Body of pancreas (tissue), 4 donors: ENCODE data around the gene TP53INP2. TPM values are rescaled to one million over a fixed set of nuclear protein-coding genes. Genes with fewer than 3 reads are reported as not detected.

Experiments used
- ATAC-seq: fragments of 150-250 bp; one replicate; pipeline ENCODE4 v1.9.1; 2016
- DNase-seq, 4 donors: peaks; one replicate each; pipeline ENCODE4 v3.0.0-alpha.2; 2019
- H3K27ac ChIP-seq, 4 donors: fragments of 200-600 bp; sonication (generic); 1 replicate in 3 of 4; 2 replicates in 1 of 4; pipeline versions ENCODE4 v1.5.1 to v1.6.1; 2016 to 2019; ENCODE audit warnings: mild to moderate bottlenecking in 1 of 4, mixed read lengths in 1 of 4, moderate library complexity in 1 of 4
- H3K27me3 ChIP-seq, 2 donors: fragments of 200-600 bp; sonication (generic); one replicate each; pipeline ENCODE4 v1.6.0; 2016; ENCODE audit warnings: mild to moderate bottlenecking in 1 of 2
- H3K36me3 ChIP-seq, 2 donors: fragments of 200-600 bp; sonication (generic); replicated peaks in 1 of 2; 2 replicates each; pipeline ENCODE4 v1.5.1; 2016; ENCODE audit warnings: low read depth in 2 of 2; ENCODE audit not compliant: insufficient read depth in 1 of 2
- H3K4me1 ChIP-seq: fragments of 200-600 bp; sonication (generic); one replicate; pipeline ENCODE4 v1.6.0; 2016
- H3K4me3 ChIP-seq, 2 donors: fragments of 200-600 bp; sonication (generic); 1 replicate in 1 of 2; 2 replicates in 1 of 2; pipeline ENCODE4 v1.5.1; 2016 to 2019
- H3K9me3 ChIP-seq, 3 donors: fragments of 200-600 bp; sonication (generic); 1 replicate in 2 of 3; 2 replicates in 1 of 3; pipeline ENCODE4 v1.5.1; 2016
- POLR2A ChIP-seq, 3 donors: fragments of 450-650 bp; IDR thresholded peaks; one replicate each; pipeline ENCODE4 v1.6.1; 2016; ENCODE audit warnings: antibody characterized with exemption in 3 of 3, mild to moderate bottlenecking in 2 of 3
- whole genome bisulfite sequencing, 2 donors: methylation state at CpG; one replicate each; pipeline ENCODE4 v1.1.5; 2017; 5-methylcytosine and 5-hydroxymethylcytosine counted together
- intact Hi-C: fragments of 100-400 bp; cut with DNase I; formaldehyde crosslinking; loops from one replicate; pipeline ENCODE4 v1.15.1; 2023
- total RNA-seq, 2 donors: library from RNA; depleted of rRNA; stranded (reverse); fragments of >200 nt; gene quantifications; one replicate each; pipeline ENCODE4 v1.1.0, GENCODE V29; 2016
- TF ChIP-seq, protein P1 (sequence below), 7 experiments: fragments of 450-650 bp in 4 of 7; fragments of 200-600 bp in 3 of 7; sonication (generic) in 3 of 7; IDR thresholded peaks; one replicate each; pipeline ENCODE4 v1.5.1; 2016 to 2019; ENCODE audit warnings: antibody characterized with exemption in 7 of 7

TP53INP2 gene
- total RNA-seq, 2 donors from 2014 or later: 3.4 to 12.2 TPM

DNA sequence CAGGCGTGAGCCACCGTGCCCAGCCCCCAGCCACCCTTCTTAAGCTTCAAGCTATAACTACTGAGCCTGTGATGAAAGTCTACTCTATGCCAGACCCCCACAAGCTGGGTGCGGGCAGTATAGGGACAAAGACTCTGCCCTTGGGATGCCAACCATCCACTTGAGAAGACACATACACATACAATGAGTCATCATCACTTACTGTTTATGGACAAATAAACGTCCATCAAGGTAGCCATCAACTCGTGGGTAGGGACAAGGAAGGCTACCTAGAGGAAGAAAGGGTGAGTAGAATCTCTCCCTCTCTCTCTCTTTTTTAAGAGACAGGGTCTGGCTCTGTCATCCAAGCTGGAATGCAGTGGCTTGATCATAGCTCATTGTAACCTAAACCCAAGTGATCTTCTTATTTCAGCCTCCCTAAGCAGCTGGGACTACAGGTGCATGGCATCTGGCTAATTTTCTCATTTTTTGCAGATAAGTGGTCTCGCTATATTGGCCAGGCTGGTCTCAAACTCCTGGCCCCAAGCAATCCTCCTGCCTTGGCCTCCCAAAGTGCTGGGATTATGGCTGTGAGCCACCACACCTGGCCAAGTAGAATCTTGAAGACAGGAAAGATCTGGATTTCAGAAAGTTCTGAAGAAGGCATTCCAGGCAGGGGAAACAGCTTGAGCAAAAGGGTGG, 2.6 kb upstream of the TP53INP2 start:
- Histone ChIP-seq H3K9me3 (no peaks in the 10 kb centered on the region), H3K27me3 (no peaks in the 10 kb centered on the region), H3K4me1 (peaks cover 21% of the 10 kb centered on the region), H3K4me3 (no peak overlapping the region), H3K36me3 (no peaks in the 10 kb centered on the region), H3K27ac (no peak overlapping the region)
- intact Hi-C loops: no loop called here
- WGBS, 2 donors: 50 to 78% methylated on average over 3 to 6 of the region's 6 CpGs
- TF ChIP-seq POLR2A (IDR thresholded peaks at IDR 0.05): no peak
- TF ChIP-seq, protein P1, sequence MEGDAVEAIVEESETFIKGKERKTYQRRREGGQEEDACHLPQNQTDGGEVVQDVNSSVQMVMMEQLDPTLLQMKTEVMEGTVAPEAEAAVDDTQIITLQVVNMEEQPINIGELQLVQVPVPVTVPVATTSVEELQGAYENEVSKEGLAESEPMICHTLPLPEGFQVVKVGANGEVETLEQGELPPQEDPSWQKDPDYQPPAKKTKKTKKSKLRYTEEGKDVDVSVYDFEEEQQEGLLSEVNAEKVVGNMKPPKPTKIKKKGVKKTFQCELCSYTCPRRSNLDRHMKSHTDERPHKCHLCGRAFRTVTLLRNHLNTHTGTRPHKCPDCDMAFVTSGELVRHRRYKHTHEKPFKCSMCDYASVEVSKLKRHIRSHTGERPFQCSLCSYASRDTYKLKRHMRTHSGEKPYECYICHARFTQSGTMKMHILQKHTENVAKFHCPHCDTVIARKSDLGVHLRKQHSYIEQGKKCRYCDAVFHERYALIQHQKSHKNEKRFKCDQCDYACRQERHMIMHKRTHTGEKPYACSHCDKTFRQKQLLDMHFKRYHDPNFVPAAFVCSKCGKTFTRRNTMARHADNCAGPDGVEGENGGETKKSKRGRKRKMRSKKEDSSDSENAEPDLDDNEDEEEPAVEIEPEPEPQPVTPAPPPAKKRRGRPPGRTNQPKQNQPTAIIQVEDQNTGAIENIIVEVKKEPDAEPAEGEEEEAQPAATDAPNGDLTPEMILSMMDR (IDR thresholded peaks at IDR 0.05): no peak
- ATAC-seq (no peak), DNase-seq (no peak)

DNA sequence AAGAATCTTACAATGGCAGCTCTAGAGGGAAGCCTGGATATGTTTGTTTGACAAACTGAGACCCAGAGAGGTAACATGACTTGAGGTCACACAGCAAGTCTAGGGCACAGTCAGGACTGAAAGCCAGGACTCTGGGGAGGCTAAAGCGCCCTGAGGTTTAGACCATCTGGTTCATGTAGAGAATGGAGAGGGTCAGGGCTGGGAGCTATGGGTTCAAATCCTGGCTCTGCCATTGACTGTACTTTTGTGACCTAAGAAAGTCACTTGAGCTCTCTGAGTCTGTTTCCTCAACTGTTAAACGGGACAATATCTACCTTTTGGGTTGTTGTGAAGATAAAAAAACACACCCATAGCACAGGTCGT, 1.1 kb upstream of the TP53INP2 start:
- Histone ChIP-seq H3K36me3 (no peaks in the 10 kb centered on the region), H3K9me3 (no peaks in the 10 kb centered on the region), H3K27ac (no peak overlapping the region), H3K27me3 (no peaks in the 10 kb centered on the region), H3K4me1 (peaks cover 25% of the 10 kb centered on the region), H3K4me3 (no peak overlapping the region)
- TF ChIP-seq, protein P1 (IDR thresholded peaks at IDR 0.05): no peak
- TF ChIP-seq POLR2A (IDR thresholded peaks at IDR 0.05): no peak
- DNase-seq (no peak), ATAC-seq (no peak)
- 20 to 29% methylated on average over 3 of the region's 3 CpGs for WGBS, 2 donors
- intact Hi-C loops: no loop called here

DNA sequence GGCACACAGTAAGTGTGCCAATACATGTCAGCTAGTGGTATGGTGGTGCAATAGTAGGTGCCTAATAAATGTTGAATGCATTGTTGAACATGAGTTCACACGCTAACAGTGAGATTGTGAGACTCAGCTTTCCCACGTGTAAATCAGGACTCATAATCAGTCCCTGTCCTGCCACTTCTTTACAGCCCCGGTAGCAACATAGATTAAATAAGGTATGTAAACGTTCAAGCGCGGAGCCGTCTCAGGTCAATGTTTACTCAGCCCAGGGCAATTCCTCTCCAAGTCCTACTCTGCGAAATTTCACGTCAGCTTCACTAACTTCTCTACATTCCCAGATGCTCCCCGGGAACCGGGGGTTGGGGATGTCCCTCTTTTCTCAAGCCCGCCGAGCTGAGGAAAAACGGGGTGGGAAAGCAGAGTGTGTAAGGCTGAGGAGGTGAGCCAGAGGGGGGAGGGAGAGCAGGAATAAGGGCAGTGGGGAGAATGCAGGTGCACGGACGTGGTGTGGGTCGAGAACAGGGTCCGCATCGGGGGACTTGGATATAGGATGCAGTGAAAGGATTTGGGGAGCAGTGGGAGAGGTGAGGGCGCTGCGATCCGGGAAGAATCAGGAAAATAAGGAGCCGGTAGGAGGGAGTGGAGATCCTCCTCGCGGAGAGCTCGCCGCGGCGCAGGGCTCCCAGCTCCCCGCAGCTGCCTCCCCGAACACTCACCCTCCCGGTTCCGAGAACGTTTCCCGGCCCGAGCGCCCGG, 544 bp upstream of the TP53INP2 start:
- Histone ChIP-seq H3K9me3 (no peaks in the 10 kb centered on the region), H3K36me3 (no peaks in the 10 kb centered on the region), H3K4me1 (peaks cover 28% of the 10 kb centered on the region), H3K4me3 (peak overlapping the region; percentile 58 to 59), H3K27me3 (no peaks in the 10 kb centered on the region), H3K27ac (peak overlapping the region; percentile 97 to 100 (median 99))
- peak; percentile 7 for ATAC-seq
- 0 to 1% methylated on average over 30 to 38 of the region's 38 CpGs for WGBS, 2 donors
- TF ChIP-seq, protein P1 (IDR thresholded peaks at IDR 0.05): peak in 2 of 7 experiments; percentile 14 to 30
- peak in 1 of 3 donors; percentile 60 for TF ChIP-seq POLR2A (IDR thresholded peaks at IDR 0.05)
- DNase-seq: peak in 3 of 4 donors; percentile 27 to 43 (median 32)
- intact Hi-C loops: no loop called here

DNA sequence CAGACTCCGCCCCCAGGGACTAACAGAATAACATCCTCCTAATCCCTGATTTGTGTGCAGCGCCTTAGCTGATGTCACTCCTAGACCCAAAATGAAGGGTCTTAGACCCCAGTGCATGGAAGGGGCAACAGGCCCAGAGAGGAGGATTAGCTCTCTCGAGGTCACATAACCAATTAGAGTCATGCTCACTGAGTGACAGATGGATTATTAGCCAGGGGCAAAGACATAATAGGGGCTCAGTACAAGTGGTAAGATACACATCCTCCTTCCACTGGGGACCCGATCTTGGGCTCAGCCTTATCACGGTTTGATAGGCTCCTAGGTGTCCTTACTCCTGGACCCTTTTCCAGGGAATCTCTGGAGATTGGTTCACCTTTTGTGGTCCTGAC, 858 bp downstream of the TP53INP2 start:
- no peaks in the 10 kb centered on the region for H3K36me3 ChIP-seq
- peak overlapping the region; percentile 58 to 59 for H3K4me3 ChIP-seq
- H3K27ac ChIP-seq: peak overlapping the region; percentile 97 to 100 (median 99)
- no peaks in the 10 kb centered on the region for H3K9me3 ChIP-seq
- peaks cover 31% of the 10 kb centered on the region for H3K4me1 ChIP-seq
- TF ChIP-seq, protein P1 (IDR thresholded peaks at IDR 0.05): no peak
- no peak for TF ChIP-seq POLR2A (IDR thresholded peaks at IDR 0.05)
- ATAC-seq (no peak), DNase-seq (no peak)
- 9 to 35% methylated on average over 3 to 5 of the region's 5 CpGs for WGBS, 2 donors
- intact Hi-C loops: no loop called here
- no peaks in the 10 kb centered on the region for H3K27me3 ChIP-seq
